HL-60/S4 treated with phorbol 12-myristate 13-acetate at 8.2 ng/mL for 4 days and 3 days (cell line): ENCODE data around the gene NLRP11.
"Not testable (repeated sequence)": the region's sequence is repeated elsewhere in the genome, so short reads cannot be mapped to it uniquely, and the experiment has no call there.

Experiments
- in situ Hi-C: fragments of 300-500 bp; cut with MboI; formaldehyde crosslinking; loops from 2 replicates; pipeline ENCODE4 v1.15.0; 2022; ENCODE audit warnings: low sequenced_read_pairs

Gene NLRP11

DNA sequence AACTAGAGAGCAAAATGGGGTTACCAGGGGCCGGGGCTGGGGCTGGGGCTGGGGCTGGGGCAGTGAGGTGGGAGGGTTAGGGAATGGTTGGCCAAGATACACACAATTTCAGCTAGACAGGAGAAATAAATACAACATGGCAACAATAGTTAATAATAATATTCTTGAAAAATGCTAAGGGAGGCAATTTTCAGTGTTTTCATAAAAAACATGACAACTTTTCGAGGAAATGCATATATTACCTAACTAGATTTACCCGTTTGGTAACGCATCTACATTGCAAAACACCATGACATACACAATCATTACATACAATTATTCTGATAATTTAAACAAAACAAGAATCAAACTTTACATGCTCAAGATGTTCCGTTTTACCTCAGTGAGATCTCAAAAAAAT is 50.7 kb downstream of the NLRP11 start:
- in situ Hi-C loops = no loop called here

DNA sequence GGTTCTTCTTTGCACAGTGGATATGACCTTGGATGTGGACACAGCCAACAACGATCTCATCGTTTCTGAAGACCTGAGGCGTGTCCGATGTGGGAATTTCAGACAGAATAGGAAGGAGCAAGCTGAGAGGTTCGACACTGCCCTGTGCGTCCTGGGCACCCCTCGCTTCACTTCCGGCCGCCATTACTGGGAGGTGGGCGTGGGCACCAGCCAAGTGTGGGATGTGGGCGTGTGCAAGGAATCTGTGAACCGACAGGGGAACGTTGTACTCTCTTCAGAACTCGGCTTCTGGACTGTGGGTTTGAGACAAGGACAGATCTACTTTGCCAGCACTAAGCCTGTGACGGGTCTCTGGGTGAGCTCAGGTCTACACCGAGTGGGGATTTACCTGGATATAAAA is 53.5 kb downstream of the NLRP11 start:
- in situ Hi-C loops = no loop called here

DNA sequence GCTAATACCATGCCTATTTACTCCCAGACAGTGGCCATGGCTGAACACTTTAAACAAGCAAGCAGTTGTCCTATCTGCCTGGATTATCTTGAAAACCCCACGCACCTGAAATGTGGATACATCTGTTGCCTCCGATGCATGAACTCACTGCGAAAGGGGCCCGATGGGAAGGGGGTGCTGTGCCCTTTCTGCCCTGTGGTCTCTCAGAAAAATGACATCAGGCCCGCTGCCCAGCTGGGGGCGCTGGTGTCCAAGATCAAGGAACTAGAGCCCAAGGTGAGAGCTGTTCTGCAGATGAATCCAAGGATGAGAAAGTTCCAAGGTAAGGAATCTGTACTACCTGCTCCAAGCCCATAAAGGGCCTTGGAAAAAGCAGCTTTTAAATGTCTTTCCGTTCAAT is 54.3 kb downstream of the NLRP11 start:
- in situ Hi-C loops = no loop called here

DNA sequence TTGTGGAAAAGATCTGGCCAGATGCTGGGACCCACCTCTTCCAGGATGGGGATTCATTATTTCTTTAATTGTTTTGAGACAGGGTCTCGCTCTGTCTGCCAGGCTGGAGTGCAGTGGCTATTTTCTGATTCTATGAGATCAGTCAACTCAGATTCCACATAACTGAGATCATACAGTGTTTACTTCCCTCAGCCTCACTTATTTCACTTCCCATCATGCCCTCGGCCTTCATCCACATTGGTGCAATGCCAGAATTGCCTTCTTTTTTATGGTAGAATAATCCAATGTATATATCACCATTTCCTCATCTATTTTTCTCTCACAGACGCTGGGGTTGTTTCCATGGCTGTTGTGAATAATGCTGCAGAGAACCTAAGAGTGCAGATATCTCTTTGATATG is 62.2 kb downstream of the NLRP11 start:
- in situ Hi-C loops = not testable (repeated sequence)

DNA sequence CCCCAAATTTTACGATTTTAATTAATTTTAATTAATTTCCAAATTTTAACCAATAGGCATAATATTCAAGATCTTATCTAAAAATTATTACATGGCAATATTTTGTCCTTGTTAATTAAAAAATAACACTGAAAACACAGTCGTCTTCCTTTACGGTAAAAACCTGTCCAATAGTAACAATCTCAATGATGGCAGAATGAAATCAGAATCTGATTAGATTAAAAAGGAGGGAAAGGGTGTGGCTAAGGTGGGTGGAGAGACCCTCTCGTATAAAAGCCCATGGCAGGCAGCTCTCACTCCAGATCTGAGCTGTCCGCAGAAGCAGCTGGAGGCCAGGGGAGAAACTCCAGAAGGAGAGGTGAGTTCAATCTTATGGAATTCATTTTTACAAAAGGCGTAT is 63.0 kb downstream of the NLRP11 start, which contains the start of gene RFPL4AL1:
Gene RFPL4AL1, plus strand, starts transcription at position 301 of the 400 bp plus-strand sequence. CDS start 2,687 bp downstream, outside the sequence.
- in situ Hi-C loops = not testable (repeated sequence)

DNA sequence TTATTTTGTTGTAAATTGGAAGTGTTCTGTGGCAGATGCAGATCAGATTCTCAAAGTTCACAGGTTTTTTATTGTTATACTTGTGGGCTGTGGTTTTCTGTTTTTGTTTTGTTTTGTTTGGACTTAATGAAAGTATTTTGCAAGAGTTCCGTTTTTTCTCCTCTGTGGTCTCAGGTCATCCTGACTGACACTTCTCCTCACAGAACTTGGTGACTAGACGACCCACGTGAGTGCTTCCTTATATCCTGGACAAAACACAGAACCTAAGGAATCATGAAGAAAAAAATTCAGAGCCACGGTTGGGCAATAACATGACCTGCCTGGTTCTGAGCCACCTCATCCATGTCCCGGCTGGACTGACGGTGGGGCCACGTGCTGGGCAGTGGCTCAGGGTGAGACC is 65.3 kb downstream of the NLRP11 start:
- in situ Hi-C loops = no loop called here

DNA sequence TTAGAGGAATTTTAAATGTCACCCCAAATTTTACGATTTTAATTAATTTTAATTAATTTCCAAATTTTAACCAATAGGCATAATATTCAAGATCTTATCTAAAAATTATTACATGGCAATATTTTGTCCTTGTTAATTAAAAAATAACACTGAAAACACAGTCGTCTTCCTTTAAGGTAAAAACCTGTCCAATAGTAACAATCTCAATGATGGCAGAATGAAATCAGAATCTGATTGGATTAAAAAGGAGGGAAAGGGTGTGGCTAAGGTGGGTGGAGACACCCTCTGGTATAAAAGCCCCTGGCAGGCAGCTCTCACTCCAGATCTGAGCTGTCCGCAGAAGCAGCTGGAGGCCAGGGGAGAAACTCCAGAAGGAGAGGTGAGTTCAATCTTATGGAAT is 73.0 kb downstream of the NLRP11 start, which contains the start of gene RFPL4A:
Gene RFPL4A, plus strand, starts transcription at position 301 of the 400 bp plus-strand sequence. CDS start 2,704 bp downstream, outside the sequence.
- in situ Hi-C loops = not testable (repeated sequence)

DNA sequence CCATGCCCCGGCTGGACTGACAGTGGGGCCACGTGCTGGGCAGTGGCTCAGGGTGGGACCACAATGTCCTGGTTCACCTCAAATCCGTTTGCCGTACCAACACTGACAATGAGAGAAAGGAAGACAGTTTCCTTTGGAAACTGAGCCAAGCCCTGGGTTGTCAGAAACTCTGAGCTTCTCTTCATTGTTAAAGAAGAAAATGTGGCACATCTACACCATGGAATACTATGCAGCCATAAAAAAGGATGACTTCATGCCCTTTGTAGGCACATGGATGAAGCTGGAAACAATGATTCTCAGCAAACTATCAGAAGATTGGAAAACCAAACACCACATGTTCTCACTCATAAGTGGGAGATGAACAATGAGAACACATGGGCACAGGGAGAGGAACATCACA is 75.0 kb downstream of the NLRP11 start:
- in situ Hi-C loops = not testable (repeated sequence)

DNA sequence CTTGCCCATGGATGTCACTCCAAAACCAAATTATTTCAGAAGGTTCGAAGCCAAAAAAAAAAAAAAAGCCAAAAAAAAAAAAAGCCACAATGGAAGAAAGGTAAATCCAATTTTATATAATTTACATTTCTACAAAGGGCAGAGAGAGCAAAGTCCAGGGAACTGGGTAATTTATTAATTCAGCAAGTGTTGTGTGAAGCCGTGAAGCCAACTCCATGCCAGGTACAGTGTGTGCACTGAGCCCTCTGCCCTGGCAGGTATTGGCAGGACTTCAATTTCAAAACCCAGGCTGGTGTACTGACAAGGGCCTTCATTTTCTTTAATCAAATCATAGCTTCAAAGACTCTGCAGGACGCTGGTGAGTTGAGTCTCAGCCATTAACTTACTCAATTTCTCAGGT is 78.4 kb downstream of the NLRP11 start:
- in situ Hi-C loops = no loop called here

DNA sequence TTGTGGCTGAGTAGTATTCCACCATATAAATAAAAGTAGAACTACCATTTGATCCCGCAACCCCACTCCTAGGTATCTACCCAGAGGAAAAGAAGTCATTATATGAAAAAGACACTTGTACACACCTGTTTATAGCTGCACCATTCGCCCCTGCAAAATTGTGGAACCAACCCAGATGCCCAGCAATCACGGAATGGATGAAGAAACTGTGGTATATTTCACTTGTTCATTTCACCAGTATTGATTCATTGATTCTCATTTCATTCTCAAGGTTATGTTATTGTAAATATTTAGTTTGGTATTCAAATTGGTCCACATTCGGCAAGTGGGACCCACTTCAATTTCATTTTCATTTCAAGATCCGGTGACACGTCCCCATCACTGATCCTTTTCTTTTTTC is 81.1 kb downstream of the NLRP11 start:
- in situ Hi-C loops = no loop called here

DNA sequence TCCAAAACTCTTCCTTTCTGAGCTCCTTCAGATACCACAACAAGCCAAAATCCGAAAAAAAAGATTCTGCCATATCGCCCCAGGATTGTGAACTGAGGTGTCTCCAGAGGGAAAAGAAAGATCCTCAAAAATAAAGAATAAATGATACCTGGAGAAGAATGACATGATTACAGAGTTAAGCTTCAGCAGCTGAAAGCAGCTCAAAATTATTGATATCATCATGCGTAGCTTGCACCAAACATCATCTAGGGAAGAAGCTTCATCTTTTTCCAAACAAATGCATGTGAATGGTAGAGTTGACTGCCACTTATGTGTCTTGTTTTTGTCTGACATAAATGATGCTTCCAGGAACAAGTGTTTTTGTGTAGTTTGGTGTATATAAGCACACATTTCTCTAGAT is 93.5 kb downstream of the NLRP11 start, which contains the start of gene NLRP9:
Gene NLRP9, minus strand, starts transcription at position 101 of the 400 bp plus-strand sequence. Its CDS starts 28 bp downstream, at position 73.
- in situ Hi-C loops = no loop called here
